ENCODE results near the gene ALDH1L1. TPM values are rescaled to one million over a fixed set of nuclear protein-coding genes. Genes with fewer than 3 reads are reported as not detected.

Gene ALDH1L1
- total RNA-seq, 2 experiments from 2014 or later = not detected

GRCh38 chr3:126191246-126191645, 10.9 kb upstream of the ALDH1L1 start:
- Mint-ChIP-seq H3K27me3 (peaks cover 9% of the 10 kb centered on the region), H3K4me3 (no peak overlapping the region), H3K36me3 (ENCODE audit: low read depth) (no peaks in the 10 kb centered on the region), H3K9me3 (no peaks in the 10 kb centered on the region), H3K4me1 (ENCODE audit: low read depth) (no peaks in the 10 kb centered on the region), H3K27ac (no peak overlapping the region)
- Histone ChIP-seq H3K36me3 (ENCODE audit: insufficient read depth, low read length) (no peaks in the 10 kb centered on the region), H3K4me1 (ENCODE audit: insufficient read depth, low read length) (no peaks in the 10 kb centered on the region), H3K4me3 (ENCODE audit: low read length) (no peak overlapping the region), H3K27ac (ENCODE audit: low read depth in 1 of 2, low read length in 2 of 2) (no peak overlapping the region), H3K27me3 (ENCODE audit: control insufficient read depth in 1 of 2, insufficient read depth in 2 of 2, low read length in 2 of 2) (peaks cover 0 to 4% of the 10 kb centered on the region in 2 experiments), H3K9me3 (ENCODE audit: control insufficient read depth in 1 of 2, insufficient read depth in 1 of 2, low read length in 2 of 2) (no peaks in the 10 kb centered on the region)
- no peak for TF ChIP-seq CTCF (IDR thresholded peaks at IDR 0.05)
- POLR2A ChIA-PET = no interaction called here
- no peak for ATAC-seq (ENCODE audit: poor library complexity)
- DNase-seq = no peak
- CTCF ChIA-PET = no interaction called here
- intact Hi-C loops (cut with DNase I, micrococcal nuclease) = no loop called here

GRCh38 chr3:126187920-126188319, 7.5 kb upstream of the ALDH1L1 start:
- Mint-ChIP-seq H3K27ac (no peak overlapping the region), H3K9me3 (no peaks in the 10 kb centered on the region), H3K4me1 (ENCODE audit: low read depth) (no peaks in the 10 kb centered on the region), H3K36me3 (ENCODE audit: low read depth) (no peaks in the 10 kb centered on the region), H3K27me3 (peaks cover 36% of the 10 kb centered on the region), H3K4me3 (no peak overlapping the region)
- Histone ChIP-seq H3K27me3 (ENCODE audit: control insufficient read depth in 1 of 2, insufficient read depth in 2 of 2, low read length in 2 of 2) (peaks cover 0 to 4% of the 10 kb centered on the region in 2 experiments), H3K9me3 (ENCODE audit: control insufficient read depth in 1 of 2, insufficient read depth in 1 of 2, low read length in 2 of 2) (no peaks in the 10 kb centered on the region), H3K27ac (ENCODE audit: low read depth in 1 of 2, low read length in 2 of 2) (no peak overlapping the region), H3K4me1 (ENCODE audit: insufficient read depth, low read length) (no peaks in the 10 kb centered on the region), H3K4me3 (ENCODE audit: low read length) (no peak overlapping the region), H3K36me3 (ENCODE audit: insufficient read depth, low read length) (no peaks in the 10 kb centered on the region)
- intact Hi-C loops (cut with DNase I, micrococcal nuclease) = no loop called here
- DNase-seq = no peak
- no peak for TF ChIP-seq CTCF (IDR thresholded peaks at IDR 0.05)
- ChIA-PET CTCF (no interaction called here), POLR2A (no interaction called here)
- ATAC-seq (ENCODE audit: poor library complexity) = no peak

GRCh38 chr3:126186749-126187148, 6.4 kb upstream of the ALDH1L1 start:
- Histone ChIP-seq H3K27me3 (ENCODE audit: control insufficient read depth in 1 of 2, insufficient read depth in 2 of 2, low read length in 2 of 2) (peaks cover 2 to 4% of the 10 kb centered on the region in 2 experiments), H3K4me3 (ENCODE audit: low read length) (no peak overlapping the region), H3K4me1 (ENCODE audit: insufficient read depth, low read length) (no peaks in the 10 kb centered on the region), H3K9me3 (ENCODE audit: control insufficient read depth in 1 of 2, insufficient read depth in 1 of 2, low read length in 2 of 2) (no peaks in the 10 kb centered on the region), H3K36me3 (ENCODE audit: insufficient read depth, low read length) (no peaks in the 10 kb centered on the region), H3K27ac (ENCODE audit: low read depth in 1 of 2, low read length in 2 of 2) (no peak overlapping the region)
- ATAC-seq (ENCODE audit: poor library complexity) = no peak
- H3K36me3 Mint-ChIP-seq (ENCODE audit: low read depth) = no peaks in the 10 kb centered on the region
- CTCF ChIA-PET = no interaction called here
- H3K4me1 Mint-ChIP-seq (ENCODE audit: low read depth) = no peaks in the 10 kb centered on the region
- no peak overlapping the region for H3K27ac Mint-ChIP-seq
- DNase-seq = no peak
- POLR2A ChIA-PET = no interaction called here
- intact Hi-C loops (cut with DNase I, micrococcal nuclease) = no loop called here
- TF ChIP-seq CTCF (IDR thresholded peaks at IDR 0.05) = no peak
- no peak overlapping the region for H3K4me3 Mint-ChIP-seq
- peaks cover 36% of the 10 kb centered on the region for H3K27me3 Mint-ChIP-seq
- H3K9me3 Mint-ChIP-seq = no peaks in the 10 kb centered on the region

Data from CD4-positive, alpha-beta T cell (primary cell).